Endodermal cell (in vitro differentiated cells): ENCODE data around the gene GON4L. TPM values are rescaled to one million over a fixed set of nuclear protein-coding genes. Genes with fewer than 3 reads are reported as not detected.
"Not testable (repeated sequence)": the region's sequence is repeated elsewhere in the genome, so short reads cannot be mapped to it uniquely, and the experiment has no call there.

Source experiments
- DNase-seq: peaks from one replicate; pipeline ENCODE4 v3.0.0-alpha.2; 2017
- H3K27ac ChIP-seq: 2 replicates; pipeline ENCODE4 v1.5.1; 2013; ENCODE audit warnings: mild to moderate bottlenecking, low read depth, low read length, moderate library complexity
- H3K27me3 ChIP-seq: 2 replicates; pipeline ENCODE4 v1.6.1; 2013; ENCODE audit warnings: mild to moderate bottlenecking, low read length, moderate library complexity; ENCODE audit not compliant: insufficient read depth, control insufficient read depth, poor library complexity, severe bottlenecking
- H3K36me3 ChIP-seq: 2 replicates; pipeline ENCODE4 v1.7.0; 2013; ENCODE audit warnings: mild to moderate bottlenecking, low read length, moderate library complexity; ENCODE audit not compliant: control insufficient read depth, insufficient read depth
- H3K4me1 ChIP-seq: one replicate; pipeline ENCODE4 v1.7.0; 2013; ENCODE audit warnings: low read length; ENCODE audit not compliant: control insufficient read depth, insufficient read depth
- H3K4me3 ChIP-seq: 2 replicates; pipeline ENCODE4 v1.5.1; 2013; ENCODE audit warnings: mild to moderate bottlenecking, low read length, moderate library complexity
- H3K9ac ChIP-seq: 2 replicates; pipeline ENCODE4 v1.6.1; 2013; ENCODE audit warnings: mild to moderate bottlenecking, low read length, moderate library complexity; ENCODE audit not compliant: poor library complexity, severe bottlenecking; ENCODE audit errors: extremely low read depth
- H3K9me3 ChIP-seq: 2 replicates; pipeline ENCODE4 v1.6.1; 2013; ENCODE audit warnings: mild to moderate bottlenecking, low read length, moderate library complexity; ENCODE audit not compliant: control insufficient read depth
- H3K27ac Mint-ChIP-seq: 2 replicates; pipeline ENCODE4 v1.8.0; 2020; ENCODE audit warnings: mixed read lengths
- H3K27me3 Mint-ChIP-seq: 2 replicates; pipeline ENCODE4 v1.8.0; 2021; ENCODE audit warnings: mild to moderate bottlenecking, mixed read lengths; ENCODE audit not compliant: insufficient read depth
- H3K36me3 Mint-ChIP-seq: 2 replicates; pipeline ENCODE4 v1.8.0; 2020; ENCODE audit warnings: low read depth, mixed read lengths
- H3K4me1 Mint-ChIP-seq: 2 replicates; pipeline ENCODE4 v1.8.0; 2020; ENCODE audit warnings: mixed read lengths
- H3K4me3 Mint-ChIP-seq: 2 replicates; pipeline ENCODE4 v1.8.0; 2020; ENCODE audit warnings: mild to moderate bottlenecking, moderate library complexity, mixed read lengths
- H3K9me3 Mint-ChIP-seq: 2 replicates; pipeline ENCODE4 v1.8.0; 2020; ENCODE audit warnings: mild to moderate bottlenecking, mixed read lengths
- whole genome bisulfite sequencing, 2 experiments: methylation state at CpG; one replicate each; pipeline versions ENCODE4 v1.1.5 to v1.1.7; 2013; ENCODE audit warnings: missing lambda C conversion rate in 2 of 2, mixed read lengths in 1 of 2; ENCODE audit not compliant: insufficient coverage in 1 of 2, insufficient read length in 1 of 2; 5-methylcytosine and 5-hydroxymethylcytosine counted together
- total RNA-seq, 2 donors: library from RNA; stranded (reverse); fragmentation: NEBNext Ultra II Directional in 1 of 2; extraction: Animal tissue kit (Norgen Biotek cat#: 25700) in 1 of 2; gene quantifications; 2 replicates in 1 of 2; 3 replicates in 1 of 2; pipeline ENCODE4 v1.2.1, GENCODE V29; 2021
- TF ChIP-seq, protein P1 (sequence below): fragments of 200-600 bp; sonication (generic); conservative IDR thresholded peaks from 2 replicates; pipeline ENCODE4 v1.5.0; 2021; ENCODE audit warnings: antibody characterized with exemption, mild to moderate bottlenecking

The GON4L gene
- total RNA-seq, 2 donors from 2014 or later, result 62.7 to 64.6 TPM

DNA sequence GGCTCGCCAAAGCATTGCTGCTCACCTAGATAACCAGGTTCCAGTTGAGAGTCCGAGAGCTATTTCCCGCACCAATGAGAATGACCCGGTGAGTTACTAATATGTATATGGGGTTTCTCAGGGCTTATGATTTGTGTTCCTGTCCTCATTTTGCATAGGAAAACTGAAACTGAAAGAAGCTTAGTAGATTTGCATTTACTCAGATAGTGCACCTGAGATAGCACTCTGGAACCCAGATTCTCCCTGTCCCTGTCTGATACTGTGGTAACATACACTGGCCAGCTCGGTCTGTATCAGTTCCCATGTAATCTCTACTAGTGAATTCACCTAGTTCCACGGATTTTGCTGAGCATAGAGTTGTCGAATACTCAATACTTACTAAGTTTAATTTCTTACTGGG lies 140.0 kb downstream of the GON4L start:
- no peaks in the 10 kb centered on the region for H3K27me3 ChIP-seq
- no peaks in the 10 kb centered on the region for H3K9me3 ChIP-seq
- Mint-ChIP-seq H3K4me3 (no peak overlapping the region), H3K36me3 (peaks cover 62% of the 10 kb centered on the region), H3K27me3 (no peaks in the 10 kb centered on the region), H3K9me3 (no peaks in the 10 kb centered on the region), H3K4me1 (no peaks in the 10 kb centered on the region), H3K27ac (no peak overlapping the region)
- WGBS, 2 experiments, result 96 to 99% methylated on average over 3 to 7 of the region's 7 CpGs
- no peak for DNase-seq
- no peak overlapping the region for H3K9ac ChIP-seq
- H3K27ac ChIP-seq, result no peak overlapping the region
- peaks cover 60% of the 10 kb centered on the region for H3K36me3 ChIP-seq
- H3K4me3 ChIP-seq, result no peak overlapping the region
- TF ChIP-seq, protein P1, sequence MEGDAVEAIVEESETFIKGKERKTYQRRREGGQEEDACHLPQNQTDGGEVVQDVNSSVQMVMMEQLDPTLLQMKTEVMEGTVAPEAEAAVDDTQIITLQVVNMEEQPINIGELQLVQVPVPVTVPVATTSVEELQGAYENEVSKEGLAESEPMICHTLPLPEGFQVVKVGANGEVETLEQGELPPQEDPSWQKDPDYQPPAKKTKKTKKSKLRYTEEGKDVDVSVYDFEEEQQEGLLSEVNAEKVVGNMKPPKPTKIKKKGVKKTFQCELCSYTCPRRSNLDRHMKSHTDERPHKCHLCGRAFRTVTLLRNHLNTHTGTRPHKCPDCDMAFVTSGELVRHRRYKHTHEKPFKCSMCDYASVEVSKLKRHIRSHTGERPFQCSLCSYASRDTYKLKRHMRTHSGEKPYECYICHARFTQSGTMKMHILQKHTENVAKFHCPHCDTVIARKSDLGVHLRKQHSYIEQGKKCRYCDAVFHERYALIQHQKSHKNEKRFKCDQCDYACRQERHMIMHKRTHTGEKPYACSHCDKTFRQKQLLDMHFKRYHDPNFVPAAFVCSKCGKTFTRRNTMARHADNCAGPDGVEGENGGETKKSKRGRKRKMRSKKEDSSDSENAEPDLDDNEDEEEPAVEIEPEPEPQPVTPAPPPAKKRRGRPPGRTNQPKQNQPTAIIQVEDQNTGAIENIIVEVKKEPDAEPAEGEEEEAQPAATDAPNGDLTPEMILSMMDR, result no peak
- H3K4me1 ChIP-seq, result no peaks in the 10 kb centered on the region

DNA sequence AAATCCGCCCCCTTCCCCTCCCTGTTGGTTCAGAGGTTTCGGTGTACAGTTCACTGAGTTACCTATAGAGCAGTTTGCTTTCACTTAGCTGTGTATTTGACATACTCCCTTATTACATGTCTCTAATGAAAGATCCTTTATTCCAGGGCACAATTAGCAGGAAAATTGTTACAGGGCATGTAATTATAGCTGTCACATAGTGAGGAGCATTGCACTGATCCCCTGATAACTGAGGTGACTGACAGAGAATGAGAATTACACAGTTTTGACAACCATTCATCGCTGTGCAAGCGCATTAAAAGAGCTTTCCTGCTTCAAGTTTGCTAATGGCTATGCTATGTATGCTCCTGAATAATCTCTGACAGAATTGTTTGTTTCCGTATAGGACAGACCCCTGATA lies 141.2 kb downstream of the GON4L start:
- no peak overlapping the region for H3K27ac ChIP-seq
- peaks cover 60% of the 10 kb centered on the region for H3K36me3 Mint-ChIP-seq
- peaks cover 54% of the 10 kb centered on the region for H3K36me3 ChIP-seq
- H3K27ac Mint-ChIP-seq, result no peak overlapping the region
- TF ChIP-seq, protein P1, result no peak
- no peaks in the 10 kb centered on the region for H3K27me3 Mint-ChIP-seq
- no peak overlapping the region for H3K4me3 ChIP-seq
- H3K9ac ChIP-seq, result no peak overlapping the region
- H3K27me3 ChIP-seq, result no peaks in the 10 kb centered on the region
- no peaks in the 10 kb centered on the region for H3K9me3 ChIP-seq
- WGBS, 2 experiments, result 96 to 100% methylated on average over 4 to 5 of the region's 5 CpGs
- DNase-seq, result no peak
- no peak overlapping the region for H3K4me3 Mint-ChIP-seq
- no peaks in the 10 kb centered on the region for H3K4me1 Mint-ChIP-seq
- H3K4me1 ChIP-seq, result no peaks in the 10 kb centered on the region
- H3K9me3 Mint-ChIP-seq, result no peaks in the 10 kb centered on the region

DNA sequence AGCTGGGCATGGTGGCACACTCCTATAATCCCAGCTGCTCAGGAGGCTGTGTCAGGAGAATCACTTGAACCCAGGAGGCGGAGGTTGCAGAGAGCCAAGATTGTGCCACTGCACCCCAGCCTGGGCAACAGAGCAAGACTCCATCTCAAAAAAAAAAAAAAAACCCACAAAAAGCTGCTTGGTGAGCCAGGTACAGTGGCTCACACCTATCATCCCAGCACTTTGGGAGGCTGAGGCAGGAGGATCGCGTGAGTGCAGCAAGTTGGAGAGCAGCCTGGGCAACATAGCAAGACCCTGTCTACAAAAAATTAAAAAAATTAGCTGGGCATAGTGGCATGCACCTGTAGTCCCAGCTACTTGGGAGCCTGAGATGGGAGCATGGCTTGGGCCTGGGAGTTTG lies 142.0 kb downstream of the GON4L start:
- peaks cover 54% of the 10 kb centered on the region for H3K36me3 ChIP-seq
- not testable (repeated sequence) for H3K27ac ChIP-seq, H3K4me1 Mint-ChIP-seq, H3K4me3 Mint-ChIP-seq, H3K27me3 ChIP-seq, DNase-seq, H3K27me3 Mint-ChIP-seq, H3K9me3 ChIP-seq, H3K4me3 ChIP-seq, H3K9me3 Mint-ChIP-seq, H3K9ac ChIP-seq, H3K4me1 ChIP-seq, H3K27ac Mint-ChIP-seq
- H3K36me3 Mint-ChIP-seq, result peaks cover 62% of the 10 kb centered on the region
- WGBS, 2 experiments, result 96 to 100% methylated on average over 1 to 3 of the region's 3 CpGs

DNA sequence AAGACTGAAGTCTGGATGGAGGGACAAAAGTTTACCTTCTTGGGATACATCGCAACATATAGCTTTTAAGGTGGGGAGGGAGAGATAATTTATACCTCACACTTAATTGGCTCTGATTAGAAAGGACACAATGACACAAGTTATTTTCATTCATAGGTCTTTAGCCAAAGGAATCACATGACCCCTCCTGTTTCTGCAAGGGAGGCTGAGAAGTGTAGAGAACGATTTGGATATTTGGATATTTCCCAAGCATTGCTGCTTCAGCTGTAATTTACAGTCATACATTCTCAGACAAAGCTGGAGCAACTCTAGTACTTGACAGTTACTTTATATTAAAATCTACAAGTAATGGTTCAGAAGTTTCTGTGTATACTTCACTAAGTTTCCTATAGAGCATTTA lies 143.9 kb downstream of the GON4L start:
- no peak overlapping the region for H3K27ac ChIP-seq
- H3K9me3 ChIP-seq, result peaks cover 13% of the 10 kb centered on the region
- H3K9ac ChIP-seq, result no peak overlapping the region
- 97% methylated on average over 2 of the region's 2 CpGs; no CpG with 5 or more reads in 1 of the 2 experiments for WGBS, 2 experiments
- Mint-ChIP-seq H3K36me3 (peaks cover 66% of the 10 kb centered on the region), H3K27me3 (no peaks in the 10 kb centered on the region), H3K9me3 (peaks cover 9% of the 10 kb centered on the region), H3K4me1 (no peaks in the 10 kb centered on the region), H3K4me3 (no peak overlapping the region), H3K27ac (no peak overlapping the region)
- DNase-seq, result no peak
- no peak overlapping the region for H3K4me3 ChIP-seq
- peaks cover 54% of the 10 kb centered on the region for H3K36me3 ChIP-seq
- no peaks in the 10 kb centered on the region for H3K4me1 ChIP-seq
- TF ChIP-seq, protein P1, result no peak
- no peaks in the 10 kb centered on the region for H3K27me3 ChIP-seq
